Activated CD8-positive, alpha-beta T cell treated with anti-CD3 and anti-CD28 coated beads, Interleukin-2, amount 10 ng/mL, durations not matched to agents 7 days and 5 days (primary cell): ENCODE data around the gene AFDN. TPM values are rescaled to one million over a fixed set of nuclear protein-coding genes. Genes with fewer than 3 reads are reported as not detected.

Experiments used
- ATAC-seq: fragments of 150-1000 bp; cut with Tn5 transposase; one replicate; pipeline ENCODE4 v1.10.0; 2021; ENCODE audit warnings: moderate library complexity
- CTCF ChIA-PET: fragments of 350-600 bp; sonication (Branson Sonifier 250); formaldehyde crosslinking; loops from one replicate; lab custom pipeline; 2021; ENCODE audit warnings: antibody characterized with exemption; lab: Charles Lee
- POLR2A ChIA-PET: fragments of 350-600 bp; sonication (Branson Sonifier 250); formaldehyde crosslinking; loops from one replicate; lab custom pipeline; 2021; ENCODE audit warnings: antibody characterized with exemption; lab: Charles Lee
- DNase-seq: peaks from one replicate; pipeline ENCODE4 v3.0.0-alpha.2; 2020
- H3K27ac Mint-ChIP-seq: one replicate; pipeline ENCODE4 v1.8.0; 2021; ENCODE audit warnings: mild to moderate bottlenecking, mixed read lengths
- H3K27me3 Mint-ChIP-seq: one replicate; pipeline ENCODE4 v1.8.0; 2021; ENCODE audit warnings: low read depth, mixed read lengths
- H3K36me3 Mint-ChIP-seq: one replicate; pipeline ENCODE4 v1.8.0; 2021; ENCODE audit warnings: low read depth, mixed read lengths
- H3K4me1 Mint-ChIP-seq: one replicate; pipeline ENCODE4 v1.8.0; 2021; ENCODE audit warnings: low read depth, mixed read lengths
- H3K4me3 Mint-ChIP-seq: one replicate; pipeline ENCODE4 v1.8.0; 2021; ENCODE audit warnings: mild to moderate bottlenecking, mixed read lengths
- H3K9me3 Mint-ChIP-seq: one replicate; pipeline ENCODE4 v1.8.0; 2022; ENCODE audit warnings: mixed read lengths; ENCODE audit not compliant: insufficient read depth
- total RNA-seq, 2 experiments: library from RNA; stranded (reverse); gene quantifications; one replicate each; pipeline ENCODE4 v1.2.3, GENCODE V29; 2021

The AFDN gene
- total RNA-seq, 2 experiments from 2014 or later: 20.9 to 24.2 TPM

- peaks cover 43% of the 10 kb centered on the region for H3K27me3 Mint-ChIP-seq
- no peaks in the 10 kb centered on the region for H3K4me1 Mint-ChIP-seq
- no peaks in the 10 kb centered on the region for H3K36me3 Mint-ChIP-seq
- ChIA-PET CTCF (interaction anchor here (0.8 kb wide), 1 partner anchor 13 kb away, joined by 3 read pairs; no protein-coding TSS in a partner anchor), POLR2A (no interaction called here)
- DNase-seq (no peak), ATAC-seq (no peak)
- no peak overlapping the region for H3K4me3 Mint-ChIP-seq
- no peaks in the 10 kb centered on the region for H3K9me3 Mint-ChIP-seq
- no peak overlapping the region for H3K27ac Mint-ChIP-seq
These were observed 29.2 kb downstream of the AFDN start for GRCh38 chr6:167855825-167856425.

DNA sequence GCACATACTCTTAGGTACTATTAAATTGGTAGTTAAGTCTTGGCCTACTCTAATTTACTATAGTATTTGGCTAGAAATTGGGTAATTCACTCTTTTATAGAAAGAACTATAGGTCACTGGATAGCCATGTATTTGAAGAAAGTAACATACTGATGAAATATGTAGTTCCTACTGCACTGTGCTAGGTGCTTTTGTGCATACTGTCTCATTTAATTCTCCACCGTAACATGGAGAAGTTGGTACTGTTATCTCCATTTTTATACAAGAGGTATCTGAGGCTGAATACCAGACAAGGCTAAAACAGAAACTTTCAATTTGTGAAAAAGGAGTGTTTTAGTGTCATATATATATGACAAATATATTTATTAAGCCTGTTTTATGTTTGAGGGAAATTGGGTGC is 29.8 kb downstream of the AFDN start:
- Mint-ChIP-seq H3K27me3 (peaks cover 42% of the 10 kb centered on the region), H3K36me3 (no peaks in the 10 kb centered on the region), H3K4me1 (no peaks in the 10 kb centered on the region), H3K27ac (no peak overlapping the region), H3K4me3 (no peak overlapping the region), H3K9me3 (no peaks in the 10 kb centered on the region)
- ATAC-seq (no peak), DNase-seq (no peak)
- POLR2A ChIA-PET: no interaction called here
- CTCF ChIA-PET: interaction anchor here (0.8 kb wide), 1 partner anchor 14 kb away, joined by 3 read pairs; no protein-coding TSS in a partner anchor

DNA sequence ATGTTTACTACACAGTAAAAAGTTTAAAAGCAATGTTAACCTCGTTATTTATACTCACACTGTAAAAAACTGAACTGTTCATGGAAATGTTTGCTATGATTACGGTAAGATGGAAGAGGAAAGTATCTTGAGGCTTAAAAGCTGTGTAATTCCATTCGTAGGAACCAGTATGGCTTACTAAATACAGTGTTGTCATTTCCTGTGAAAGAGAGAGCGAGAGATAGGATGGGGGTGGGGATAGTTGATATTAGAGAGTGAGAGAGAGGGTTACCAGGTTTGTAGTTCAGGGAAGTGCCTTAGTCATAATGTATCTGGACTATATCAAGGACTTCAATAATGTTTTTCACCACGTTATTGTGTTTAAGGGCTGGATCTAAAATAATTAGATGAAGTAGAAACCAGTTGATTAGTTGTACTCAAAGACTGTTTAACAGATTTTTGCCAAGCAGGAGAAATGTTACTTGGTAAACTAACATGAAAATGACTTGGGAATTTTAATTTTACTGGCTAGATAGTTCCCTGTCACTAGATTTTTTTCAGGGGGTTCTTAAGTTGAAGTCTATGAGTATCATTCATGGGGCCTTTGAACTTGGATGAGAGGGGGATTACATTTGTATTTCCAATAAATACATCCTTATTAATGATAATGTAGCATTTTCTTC is 30.4 kb downstream of the AFDN start:
- no peaks in the 10 kb centered on the region for H3K4me1 Mint-ChIP-seq
- no peak overlapping the region for H3K27ac Mint-ChIP-seq
- peaks cover 41% of the 10 kb centered on the region for H3K27me3 Mint-ChIP-seq
- no peaks in the 10 kb centered on the region for H3K36me3 Mint-ChIP-seq
- POLR2A ChIA-PET: no interaction called here
- DNase-seq: no peak
- ATAC-seq: no peak
- CTCF ChIA-PET: no interaction called here
- H3K4me3 Mint-ChIP-seq: no peak overlapping the region
- no peaks in the 10 kb centered on the region for H3K9me3 Mint-ChIP-seq

DNA sequence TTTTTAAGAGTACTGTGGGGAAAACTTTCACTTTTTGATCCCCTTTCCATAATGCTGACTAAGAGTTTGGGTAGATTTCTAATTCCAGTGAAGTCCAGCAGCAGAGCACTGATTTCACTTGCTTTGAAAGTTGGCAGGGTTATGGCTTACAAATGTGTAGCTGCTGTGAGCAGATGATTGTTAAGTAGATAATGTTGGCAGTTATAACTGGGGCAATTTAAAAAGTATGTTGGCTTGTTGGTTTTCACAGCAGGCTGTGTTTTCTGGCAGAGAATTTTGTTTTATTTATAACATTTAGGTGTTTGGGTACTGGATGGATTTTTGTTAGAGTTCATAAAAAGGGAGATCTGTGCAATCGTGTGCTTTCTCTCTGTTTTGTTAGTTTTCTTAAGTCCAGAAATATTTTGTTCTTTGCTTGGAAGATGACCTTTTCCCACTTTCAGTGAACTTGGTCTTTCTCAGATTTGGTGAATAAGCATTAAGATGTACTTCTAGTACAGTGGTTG is 31.4 kb downstream of the AFDN start:
- peaks cover 32% of the 10 kb centered on the region for H3K27me3 Mint-ChIP-seq

GRCh38 chr6:167858842-167859664 is 32.3 kb downstream of the AFDN start:
- Mint-ChIP-seq H3K27ac (no peak overlapping the region), H3K36me3 (no peaks in the 10 kb centered on the region), H3K9me3 (no peaks in the 10 kb centered on the region), H3K4me1 (no peaks in the 10 kb centered on the region), H3K4me3 (no peak overlapping the region), H3K27me3 (peaks cover 31% of the 10 kb centered on the region)
- CTCF ChIA-PET: no interaction called here
- ATAC-seq (no peak), DNase-seq (no peak)
- POLR2A ChIA-PET: no interaction called here

More for the DNA sequence above, 31.4 kb downstream of the AFDN start:
- DNase-seq (no peak), ATAC-seq (no peak)
- no peaks in the 10 kb centered on the region for H3K9me3 Mint-ChIP-seq
- H3K4me3 Mint-ChIP-seq: no peak overlapping the region
- ChIA-PET CTCF (no interaction called here), POLR2A (no interaction called here)
- no peak overlapping the region for H3K27ac Mint-ChIP-seq
- H3K36me3 Mint-ChIP-seq: no peaks in the 10 kb centered on the region
- no peaks in the 10 kb centered on the region for H3K4me1 Mint-ChIP-seq

- H3K9me3 Mint-ChIP-seq: no peaks in the 10 kb centered on the region
- DNase-seq: no peak
- ATAC-seq: no peak
- H3K4me3 Mint-ChIP-seq: no peak overlapping the region
- no peaks in the 10 kb centered on the region for H3K36me3 Mint-ChIP-seq
- POLR2A ChIA-PET: no interaction called here
- H3K27ac Mint-ChIP-seq: no peak overlapping the region
- CTCF ChIA-PET: no interaction called here
- peaks cover 31% of the 10 kb centered on the region for H3K27me3 Mint-ChIP-seq
- no peaks in the 10 kb centered on the region for H3K4me1 Mint-ChIP-seq
These were observed 34.0 kb downstream of the AFDN start for GRCh38 chr6:167860550-167861226.

DNA sequence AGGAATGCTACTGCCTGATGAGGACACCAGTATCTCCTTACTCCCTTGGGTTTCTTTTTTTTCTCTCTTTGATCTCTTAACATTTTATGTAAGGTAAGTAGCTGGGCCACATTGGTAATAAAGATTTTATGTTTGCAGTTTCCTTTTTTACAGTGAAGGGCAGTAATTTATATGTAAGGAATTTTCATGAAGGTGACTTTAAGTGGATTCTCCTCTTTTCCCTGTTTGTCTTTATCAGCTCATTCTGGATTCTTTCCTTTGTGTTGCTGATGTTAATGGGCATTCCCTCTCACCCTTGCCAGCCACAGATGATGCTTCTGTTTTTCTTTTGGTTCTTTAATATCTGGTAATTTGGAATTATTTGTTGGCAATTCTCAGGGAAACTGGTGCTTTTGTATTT is 34.7 kb downstream of the AFDN start:
- H3K36me3 Mint-ChIP-seq: no peaks in the 10 kb centered on the region
- POLR2A ChIA-PET: no interaction called here
- H3K9me3 Mint-ChIP-seq: no peaks in the 10 kb centered on the region
- ATAC-seq: no peak
- no peaks in the 10 kb centered on the region for H3K4me1 Mint-ChIP-seq
- H3K27me3 Mint-ChIP-seq: peaks cover 31% of the 10 kb centered on the region
- no peak overlapping the region for H3K4me3 Mint-ChIP-seq
- DNase-seq: no peak
- CTCF ChIA-PET: no interaction called here
- H3K27ac Mint-ChIP-seq: no peak overlapping the region

GRCh38 chr6:167863897-167864296 is 37.2 kb downstream of the AFDN start:
- POLR2A ChIA-PET: no interaction called here
- Mint-ChIP-seq H3K4me3 (no peak overlapping the region), H3K36me3 (no peaks in the 10 kb centered on the region), H3K27ac (no peak overlapping the region), H3K27me3 (peaks cover 17% of the 10 kb centered on the region), H3K4me1 (no peaks in the 10 kb centered on the region), H3K9me3 (no peaks in the 10 kb centered on the region)
- no peak for ATAC-seq
- CTCF ChIA-PET: no interaction called here
- no peak for DNase-seq

DNA sequence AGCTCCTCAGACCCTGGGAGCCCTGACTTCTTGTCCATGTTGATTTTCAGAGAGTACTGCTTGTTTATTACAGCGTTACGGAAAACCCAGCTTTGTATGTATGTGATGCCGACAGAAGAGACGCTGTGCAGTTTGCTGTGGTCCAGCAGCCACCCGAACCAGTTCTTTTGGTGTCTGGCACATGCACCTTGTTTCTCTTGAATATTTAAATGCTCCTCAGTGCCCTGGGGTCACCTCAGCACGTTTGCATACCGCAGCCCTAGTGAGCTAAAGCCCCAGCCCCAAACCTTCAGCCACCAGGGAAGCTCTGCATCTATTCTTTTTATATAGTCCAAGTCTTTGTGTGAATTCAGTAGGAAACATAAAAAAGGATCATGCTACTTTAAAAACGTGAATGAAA is 39.9 kb downstream of the AFDN start:
- no peak overlapping the region for H3K4me3 Mint-ChIP-seq
- ATAC-seq (no peak), DNase-seq (no peak)
- no peaks in the 10 kb centered on the region for H3K36me3 Mint-ChIP-seq
- ChIA-PET POLR2A (no interaction called here), CTCF (no interaction called here)
- H3K9me3 Mint-ChIP-seq: no peaks in the 10 kb centered on the region
- no peaks in the 10 kb centered on the region for H3K4me1 Mint-ChIP-seq
- no peak overlapping the region for H3K27ac Mint-ChIP-seq
- H3K27me3 Mint-ChIP-seq: peaks cover 8% of the 10 kb centered on the region

DNA sequence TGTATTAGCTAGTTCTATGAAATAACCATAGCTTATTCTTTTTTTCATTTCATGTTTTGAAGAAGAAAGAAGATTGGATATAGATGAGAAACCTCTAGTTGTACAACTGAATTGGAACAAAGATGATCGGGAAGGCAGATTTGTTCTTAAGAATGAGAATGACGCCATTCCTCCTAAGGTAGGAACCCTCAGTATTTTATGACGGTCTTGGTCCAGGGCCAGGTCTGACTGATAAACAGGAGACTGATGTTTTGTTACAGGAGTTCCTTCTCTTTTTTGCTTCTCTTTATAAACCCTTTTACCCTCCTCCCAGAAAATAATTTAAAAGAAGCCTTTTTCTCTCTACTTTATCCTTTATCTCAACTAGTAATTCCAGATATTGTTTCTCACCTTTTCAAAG is 43.6 kb downstream of the AFDN start:
- no peak overlapping the region for H3K27ac Mint-ChIP-seq
- peaks cover 2% of the 10 kb centered on the region for H3K36me3 Mint-ChIP-seq
- ATAC-seq: no peak
- CTCF ChIA-PET: no interaction called here
- POLR2A ChIA-PET: no interaction called here
- no peak overlapping the region for H3K4me3 Mint-ChIP-seq
- H3K4me1 Mint-ChIP-seq: no peaks in the 10 kb centered on the region
- no peaks in the 10 kb centered on the region for H3K9me3 Mint-ChIP-seq
- DNase-seq: no peak
- no peaks in the 10 kb centered on the region for H3K27me3 Mint-ChIP-seq

DNA sequence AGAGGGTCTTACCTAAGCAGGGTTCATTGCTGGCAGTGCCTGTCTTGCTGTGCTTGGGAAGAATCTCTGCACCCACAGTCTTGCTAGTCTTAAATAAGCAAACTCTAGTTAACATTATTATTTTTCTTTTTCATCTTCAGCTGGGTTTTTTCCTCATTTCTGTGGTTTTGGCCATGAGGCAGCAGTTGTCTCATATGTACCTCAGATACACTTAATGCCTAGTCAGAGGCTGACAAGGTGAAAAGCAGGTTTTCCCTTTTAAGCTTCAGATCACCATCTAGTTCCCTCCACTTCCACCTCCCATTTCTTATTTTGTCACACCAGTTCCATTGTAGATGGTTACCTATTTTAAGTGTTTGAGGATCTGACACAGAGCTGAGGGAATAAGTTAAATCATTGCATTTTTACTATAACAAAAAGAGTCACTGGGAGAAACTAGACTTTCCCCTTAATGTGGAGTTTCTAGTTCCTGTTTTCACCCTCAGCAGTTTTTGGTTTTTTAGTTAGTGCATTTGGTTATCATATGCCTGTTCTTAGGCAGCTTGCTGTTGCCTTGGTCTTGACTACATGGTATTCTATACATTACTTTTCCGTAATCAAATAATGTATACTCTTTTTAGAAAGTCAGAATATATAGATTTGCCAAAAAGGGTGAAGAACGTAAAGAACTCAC is 46.0 kb downstream of the AFDN start:
- H3K9me3 Mint-ChIP-seq: no peaks in the 10 kb centered on the region
- no peak overlapping the region for H3K27ac Mint-ChIP-seq
- H3K4me3 Mint-ChIP-seq: no peak overlapping the region
- CTCF ChIA-PET: no interaction called here
- H3K36me3 Mint-ChIP-seq: peaks cover 3% of the 10 kb centered on the region
- ATAC-seq (no peak), DNase-seq (no peak)
- POLR2A ChIA-PET: no interaction called here
- no peaks in the 10 kb centered on the region for H3K27me3 Mint-ChIP-seq
- no peaks in the 10 kb centered on the region for H3K4me1 Mint-ChIP-seq
